Colonic mucosa (tissue), 4 donors: ENCODE results near the gene GFOD2. TPM values are rescaled to one million over a fixed set of nuclear protein-coding genes. Genes with fewer than 3 reads are reported as not detected.

Source experiments
- DNase-seq: peaks from one replicate; pipeline ENCODE4 v3.0.0-alpha.2; 2020
- H3K27ac ChIP-seq: fragments of 200-600 bp; one replicate; pipeline ENCODE4 v1.8.0; 2021
- H3K27me3 ChIP-seq: fragments of 200-600 bp; one replicate; pipeline ENCODE4 v1.8.0; 2021
- H3K36me3 ChIP-seq: fragments of 200-600 bp; one replicate; pipeline ENCODE4 v1.8.0; 2021
- H3K4me1 ChIP-seq: fragments of 200-600 bp; one replicate; pipeline ENCODE4 v1.8.0; 2021; ENCODE audit warnings: mild to moderate bottlenecking
- H3K4me3 ChIP-seq: fragments of 200-600 bp; one replicate; pipeline ENCODE4 v1.8.0; 2021
- H3K9ac ChIP-seq, 2 donors: one replicate each; pipeline ENCODE4 v1.7.0; 2013; ENCODE audit warnings: control low read depth in 2 of 2, low read depth in 2 of 2, low read length in 2 of 2
- H3K9me3 ChIP-seq: fragments of 200-600 bp; one replicate; pipeline ENCODE4 v1.8.0; 2021
- CTCF ChIP-seq: fragments of 200-600 bp; IDR thresholded peaks from one replicate; pipeline ENCODE4 v1.8.0; 2022; ENCODE audit warnings: antibody characterized with exemption, mild to moderate bottlenecking
- intact Hi-C: fragments of 100-400 bp; cut with DNase I; formaldehyde crosslinking; loops from one replicate; pipeline ENCODE4 v1.14.1; 2022
- total RNA-seq, 2 donors: library from RNA; stranded (reverse); fragmentation: NEBNext Ultra II Directional in 1 of 2; extraction: Animal tissue kit (Norgen Biotek cat#: 25700) in 1 of 2; gene quantifications; one replicate each; pipeline ENCODE4 v1.2.1, GENCODE V29; 2021
- donor health status: healthy.
- donor health status: DM: no; HTN: no; CAD: no.
- donor health status: DM: no; HTN: no; CAD: no.

The GFOD2 gene
- total RNA-seq, 2 donors from 2014 or later = 22.1 to 33.8 TPM

DNA sequence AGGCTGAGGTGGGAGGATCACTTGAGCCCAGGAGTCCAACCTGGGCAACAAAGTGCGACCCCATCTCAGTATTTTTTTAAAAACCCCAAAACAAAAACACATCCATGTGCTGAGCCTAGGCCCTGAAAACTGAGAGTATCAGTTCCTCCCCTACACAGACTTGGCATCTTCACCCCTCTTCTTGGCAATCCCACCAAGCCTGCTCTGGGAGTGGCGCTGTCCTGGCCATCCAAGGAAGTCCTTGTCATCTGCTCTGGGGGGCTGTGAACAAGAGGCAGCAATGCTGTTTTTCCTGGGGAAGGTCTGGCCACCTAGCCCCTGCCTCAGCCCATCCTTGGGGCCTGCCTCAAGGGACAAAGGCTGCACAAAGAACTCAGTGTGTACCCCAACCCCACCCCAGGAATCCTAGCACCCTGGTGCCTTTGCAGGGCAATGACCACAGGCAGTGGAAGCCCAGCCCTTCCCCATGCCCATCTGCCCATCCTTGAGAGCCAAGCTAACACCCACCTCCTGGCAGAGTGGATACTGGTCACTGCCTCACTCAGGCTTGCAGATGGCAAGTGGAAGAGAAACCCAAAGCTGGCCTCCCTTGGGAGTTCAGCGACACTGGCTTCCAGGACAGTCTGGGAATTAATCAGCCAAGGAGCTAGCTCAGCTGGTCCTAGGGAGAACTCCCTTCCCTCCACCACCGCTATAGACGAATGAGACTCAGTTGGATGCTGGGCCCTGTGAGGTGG is 14.8 kb upstream of the GFOD2 start:
- no peak overlapping the region for H3K4me3 ChIP-seq
- H3K27me3 ChIP-seq = no peaks in the 10 kb centered on the region
- H3K27ac ChIP-seq = no peak overlapping the region
- peaks cover 9% of the 10 kb centered on the region for H3K36me3 ChIP-seq
- H3K9me3 ChIP-seq = no peaks in the 10 kb centered on the region
- no peak overlapping the region for H3K9ac ChIP-seq
- no peak for TF ChIP-seq CTCF
- no peak for DNase-seq
- intact Hi-C loops = no loop called here
- H3K4me1 ChIP-seq = no peaks in the 10 kb centered on the region

DNA sequence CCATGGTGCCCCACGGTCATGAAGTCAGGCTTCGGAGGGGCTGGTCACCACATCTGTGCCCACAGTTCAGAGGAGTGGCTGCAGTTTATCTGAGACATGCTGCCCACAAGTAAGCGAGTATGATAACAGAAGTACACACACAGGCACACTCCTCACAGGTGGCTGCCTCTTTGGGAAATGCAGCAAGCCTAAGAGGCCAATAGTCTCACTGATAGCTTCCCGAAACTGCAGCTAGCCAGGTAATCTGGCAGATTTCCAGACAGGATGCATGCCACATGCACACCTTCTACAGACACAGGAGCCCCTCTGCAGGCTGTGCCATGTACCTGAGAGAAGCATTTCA is 12.6 kb upstream of the GFOD2 start:
- no peaks in the 10 kb centered on the region for H3K27me3 ChIP-seq
- TF ChIP-seq CTCF = no peak
- no peaks in the 10 kb centered on the region for H3K4me1 ChIP-seq
- no peak overlapping the region for H3K9ac ChIP-seq
- intact Hi-C loops = no loop called here
- no peak overlapping the region for H3K4me3 ChIP-seq
- no peak overlapping the region for H3K27ac ChIP-seq
- no peak for DNase-seq
- H3K9me3 ChIP-seq = no peaks in the 10 kb centered on the region
- peaks cover 9% of the 10 kb centered on the region for H3K36me3 ChIP-seq

DNA sequence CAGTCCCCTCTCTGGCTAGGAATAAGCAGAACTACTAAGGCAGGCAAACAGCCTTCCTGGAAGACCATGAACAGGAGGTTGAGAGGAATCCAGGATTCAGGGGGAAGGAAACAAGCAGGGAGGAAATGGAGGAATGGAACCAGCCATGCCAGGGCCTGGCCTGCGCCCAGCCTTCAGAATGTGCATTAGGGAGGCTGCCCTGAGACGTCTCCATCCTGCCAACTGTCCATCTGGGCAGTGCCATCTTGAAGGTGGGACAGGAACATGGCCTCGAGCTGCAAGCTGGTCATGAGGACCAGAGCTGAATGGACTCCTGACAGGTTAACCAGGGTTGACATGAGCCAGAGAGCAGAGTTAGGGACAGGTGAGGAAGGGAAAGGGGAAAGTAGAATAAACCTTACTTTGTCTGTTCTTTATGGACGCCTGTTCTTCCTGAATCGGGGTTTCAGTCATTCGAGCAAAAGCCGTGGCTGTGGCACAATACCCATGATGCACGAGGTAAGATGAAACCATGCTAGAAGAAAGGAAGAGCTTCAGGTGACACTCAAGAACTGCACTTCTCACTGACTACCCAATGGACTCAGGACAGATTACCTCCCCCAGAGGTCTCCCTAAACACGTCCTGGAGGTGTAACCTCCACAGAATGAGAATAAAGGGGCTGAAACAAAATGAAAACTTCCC is 12.1 kb upstream of the GFOD2 start:
- Histone ChIP-seq H3K36me3 (peaks cover 9% of the 10 kb centered on the region), H3K27me3 (no peaks in the 10 kb centered on the region), H3K4me1 (no peaks in the 10 kb centered on the region), H3K9ac (no peak overlapping the region), H3K27ac (no peak overlapping the region), H3K4me3 (no peak overlapping the region), H3K9me3 (no peaks in the 10 kb centered on the region)
- no peak for TF ChIP-seq CTCF
- DNase-seq = no peak
- intact Hi-C loops = no loop called here

DNA sequence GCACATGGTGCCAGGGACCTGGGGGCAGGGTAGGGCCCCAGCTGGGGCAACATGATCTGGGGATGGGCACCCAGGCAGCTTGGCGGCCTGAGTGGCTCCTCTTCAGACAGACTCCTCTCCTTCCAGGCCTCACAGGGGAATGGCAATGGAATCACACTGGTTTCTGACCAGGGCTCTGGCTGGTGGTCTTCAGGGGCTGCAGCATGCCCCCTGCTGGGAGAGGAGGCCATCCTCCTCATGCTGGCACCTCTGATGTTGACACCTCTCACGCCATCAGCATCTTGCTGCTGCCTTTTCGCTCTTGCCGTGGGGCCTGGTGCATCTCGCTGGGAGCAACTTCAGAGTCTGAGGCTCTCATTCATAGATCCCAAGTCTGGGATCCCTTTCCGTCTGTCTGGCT is 11.2 kb upstream of the GFOD2 start:
- Histone ChIP-seq H3K27me3 (no peaks in the 10 kb centered on the region), H3K9ac (no peak overlapping the region), H3K27ac (no peak overlapping the region), H3K36me3 (peaks cover 9% of the 10 kb centered on the region), H3K9me3 (no peaks in the 10 kb centered on the region), H3K4me1 (no peaks in the 10 kb centered on the region), H3K4me3 (no peak overlapping the region)
- no peak for TF ChIP-seq CTCF
- intact Hi-C loops = no loop called here
- DNase-seq = no peak

DNA sequence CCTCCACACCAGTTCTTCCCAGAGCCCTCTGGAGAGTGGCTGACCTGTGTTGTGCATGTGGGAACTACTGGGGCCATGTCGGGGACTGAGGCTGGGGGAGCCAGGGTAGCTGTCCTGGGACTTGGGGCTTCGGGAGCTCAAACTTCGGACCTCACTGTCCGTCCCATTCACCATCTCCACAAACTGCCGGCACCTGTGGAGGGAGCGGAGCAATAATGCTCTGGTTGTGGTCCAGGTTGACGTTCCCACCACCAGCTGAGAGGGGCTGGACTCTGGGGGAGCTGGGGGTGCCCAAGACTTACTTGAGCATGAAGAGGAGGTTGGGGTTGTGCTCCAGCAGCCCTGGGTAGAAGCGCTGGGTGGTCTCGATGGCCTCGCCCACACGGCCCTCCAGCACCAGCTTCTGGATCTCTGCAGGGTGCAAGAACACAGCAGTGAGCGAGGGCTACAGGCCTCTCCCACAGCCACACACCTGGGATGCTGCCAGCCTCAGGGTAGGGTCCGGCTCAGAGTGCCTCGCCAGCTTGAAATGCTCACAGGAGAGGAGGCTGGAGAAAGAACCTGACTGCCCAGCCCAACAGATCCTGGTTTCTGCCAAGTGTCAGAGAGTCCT is 10.6 kb upstream of the GFOD2 start:
- H3K4me3 ChIP-seq = no peak overlapping the region
- intact Hi-C loops = no loop called here
- no peak for TF ChIP-seq CTCF
- H3K4me1 ChIP-seq = no peaks in the 10 kb centered on the region
- no peak overlapping the region for H3K27ac ChIP-seq
- H3K9me3 ChIP-seq = no peaks in the 10 kb centered on the region
- no peak for DNase-seq
- H3K27me3 ChIP-seq = no peaks in the 10 kb centered on the region
- no peak overlapping the region for H3K9ac ChIP-seq
- H3K36me3 ChIP-seq = peaks cover 9% of the 10 kb centered on the region
